ENCODE results near the gene CROCC2.

The CROCC2 gene

GRCh38 chr2:240988571-240989271 lies 82.6 kb downstream of the CROCC2 start:
- no peak for DNase-seq (ENCODE audit: low read depth)

DNA sequence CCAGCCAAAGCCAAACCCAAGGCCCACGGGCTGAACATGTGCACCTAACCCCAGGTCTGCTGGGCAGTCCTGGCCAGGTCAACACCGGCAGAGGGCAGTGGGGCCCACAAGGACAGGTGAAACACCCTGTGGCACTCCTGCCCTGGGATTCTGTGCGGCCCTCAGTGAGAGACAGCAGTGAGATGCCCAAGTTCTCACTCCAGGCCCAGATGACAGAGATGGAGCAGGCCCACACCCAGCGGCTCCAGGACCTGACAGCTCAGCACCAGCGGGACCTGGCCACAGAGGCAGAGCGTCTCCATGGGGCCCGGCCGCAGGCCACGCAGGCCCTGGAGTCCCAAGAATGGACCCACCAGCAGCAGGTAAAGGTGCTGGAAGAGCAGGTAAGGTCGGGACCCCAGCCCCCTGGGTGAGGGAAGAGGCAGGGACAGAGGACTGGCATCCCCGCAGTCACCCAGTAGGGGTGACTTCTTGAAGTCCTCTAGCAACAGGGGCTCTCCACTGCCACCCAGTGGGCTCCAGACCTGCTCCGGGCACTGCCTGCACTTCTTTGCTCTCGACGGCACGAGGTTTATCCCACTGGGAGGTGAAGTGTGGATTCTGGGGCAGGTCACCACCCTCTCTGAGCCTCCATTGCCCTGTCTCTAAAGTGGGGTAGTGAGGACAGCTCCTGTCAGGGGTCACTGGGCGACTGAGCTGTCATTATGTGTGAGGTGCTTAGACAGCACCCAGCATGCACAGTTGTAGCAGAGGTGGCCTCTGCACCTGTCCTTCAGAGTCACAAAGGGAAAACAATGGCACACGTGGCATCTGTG lies 83.5 kb downstream of the CROCC2 start:
- DNase-seq (ENCODE audit: low read depth), result no peak

- DNase-seq (ENCODE audit: low read depth), result no peak
Observed at GRCh38 chr2:240990266-240990529, 84.1 kb downstream of the CROCC2 start.

- no peak for DNase-seq (ENCODE audit: low read depth)
Observed at GRCh38 chr2:240990726-240991377, 84.7 kb downstream of the CROCC2 start.

GRCh38 chr2:240991378-240992263 lies 85.5 kb downstream of the CROCC2 start:
- peak; percentile 85 for DNase-seq (ENCODE audit: low read depth)

- DNase-seq (ENCODE audit: low read depth), result no peak
Observed at GRCh38 chr2:240992572-240993291, 86.6 kb downstream of the CROCC2 start.

DNA sequence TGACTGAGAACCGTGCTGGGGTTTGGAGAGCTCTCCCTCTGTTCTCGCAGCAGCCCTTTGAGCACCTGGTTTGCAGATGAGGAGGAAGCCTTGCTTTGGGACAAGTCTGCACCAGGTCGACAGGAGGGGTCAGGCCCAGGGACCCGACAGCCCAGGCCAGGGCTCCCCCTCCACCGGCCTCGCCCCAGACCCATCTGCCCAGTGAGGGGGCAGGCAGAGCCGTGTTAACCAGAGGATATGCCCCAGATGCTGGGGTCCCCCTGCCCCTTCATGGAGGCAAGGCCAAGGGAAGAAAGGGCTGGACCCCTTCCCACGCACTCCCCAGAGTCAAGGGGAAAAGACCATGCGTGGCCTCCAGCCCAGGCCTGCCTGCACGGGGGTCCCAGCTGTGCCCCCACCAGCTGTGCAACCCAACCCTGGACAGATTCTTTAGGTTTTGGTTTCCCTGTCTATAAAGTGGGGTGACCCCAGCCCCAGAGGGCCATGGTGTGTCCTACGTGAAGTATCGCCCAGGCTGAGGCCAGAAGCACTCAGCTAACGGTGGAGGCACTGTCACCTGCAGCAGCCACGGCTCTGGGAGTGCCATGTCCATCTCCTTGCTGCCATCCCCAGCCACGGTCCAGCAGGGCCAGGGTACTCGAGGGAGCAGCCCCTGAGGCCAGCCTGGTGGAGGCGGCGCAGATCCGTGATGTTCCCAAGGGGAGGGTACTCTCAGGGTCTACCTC lies 87.5 kb downstream of the CROCC2 start:
- DNase-seq (ENCODE audit: low read depth), result no peak

GRCh38 chr2:240994171-240994896 lies 88.2 kb downstream of the CROCC2 start:
- DNase-seq (ENCODE audit: low read depth), result no peak

GRCh38 chr2:240995041-240996021 lies 89.2 kb downstream of the CROCC2 start:
- DNase-seq (ENCODE audit: low read depth), result no peak

- no peak for DNase-seq (ENCODE audit: low read depth)
Observed at GRCh38 chr2:240996161-240996833, 90.2 kb downstream of the CROCC2 start.

- no peak for DNase-seq (ENCODE audit: low read depth)
Observed at GRCh38 chr2:240996834-240997140, 90.7 kb downstream of the CROCC2 start.

DNA sequence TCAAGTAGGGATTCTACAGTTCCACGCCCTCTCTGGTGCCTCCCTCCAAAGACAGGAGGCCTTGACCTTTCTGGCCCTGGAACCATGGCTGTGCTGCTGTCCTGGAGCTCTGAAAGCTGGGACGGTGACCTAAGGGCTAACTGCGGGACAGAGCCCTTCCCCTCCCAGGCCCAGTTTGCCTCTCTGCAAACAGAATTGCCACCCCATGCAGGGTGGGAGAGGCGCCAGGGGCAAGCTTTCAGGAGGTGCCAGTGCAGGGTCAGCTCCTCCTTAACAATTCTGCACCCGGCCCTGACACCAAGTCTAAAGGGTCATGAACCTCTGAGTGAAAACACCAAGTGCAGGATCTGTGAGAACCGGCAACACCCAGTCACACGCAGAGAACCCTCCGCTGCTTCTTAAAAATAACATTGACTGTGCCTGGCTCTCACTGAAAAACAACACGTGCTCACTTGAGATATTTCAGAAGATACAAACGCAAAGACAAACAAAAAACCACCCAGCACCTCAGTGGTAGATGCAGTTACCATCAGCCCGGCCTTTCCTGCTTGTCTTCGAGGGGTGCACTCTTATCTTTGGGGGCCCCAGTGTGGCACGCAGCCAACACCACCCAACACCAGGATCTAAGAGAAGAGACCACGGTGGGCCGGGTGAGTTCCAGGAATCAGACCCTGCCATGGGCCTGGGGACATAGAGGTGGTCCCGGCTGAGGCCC lies 91.2 kb downstream of the CROCC2 start:
- DNase-seq (ENCODE audit: low read depth), result no peak

DNA sequence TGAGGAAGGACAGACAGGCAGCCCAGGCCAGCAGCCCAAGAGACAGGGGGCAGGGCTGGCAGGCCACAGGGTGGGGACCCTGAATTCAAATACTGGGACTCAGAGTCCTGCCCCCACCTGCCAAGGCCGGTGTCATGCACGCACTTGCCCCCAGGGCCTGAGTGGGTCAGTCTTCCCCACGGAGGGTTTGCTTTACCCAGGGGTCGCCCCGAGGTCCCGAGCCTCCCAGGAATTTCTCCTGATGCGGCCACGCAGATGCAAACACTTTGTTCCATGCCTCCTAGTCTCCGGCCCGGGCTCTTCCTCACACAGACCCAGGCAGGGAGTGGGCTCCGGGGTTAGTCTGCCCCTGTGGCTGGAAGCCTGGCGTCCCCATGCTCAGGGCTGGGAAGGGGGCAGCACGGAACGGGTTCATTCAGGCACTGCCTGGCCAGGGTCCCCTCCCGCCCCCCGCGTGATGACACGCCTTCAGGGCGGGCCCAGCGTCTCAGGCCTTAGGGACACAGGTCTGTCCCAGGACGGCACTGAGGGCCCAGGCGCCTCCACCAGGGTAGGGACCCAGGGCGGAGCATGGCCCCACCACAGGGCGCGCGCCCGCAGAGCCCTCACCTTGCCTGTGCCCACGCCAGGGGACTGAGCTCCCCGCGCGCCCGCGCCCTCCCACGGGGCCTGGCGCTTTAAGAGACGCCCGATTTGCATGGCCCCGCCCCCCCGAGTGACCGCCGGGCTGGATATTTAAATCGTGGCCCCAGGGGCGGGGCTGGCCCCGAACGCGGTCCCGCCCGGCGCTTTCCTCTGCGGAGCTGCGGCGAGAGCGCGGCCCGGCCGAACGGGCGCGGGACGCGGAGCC lies 91.9 kb downstream of the CROCC2 start, which contains the start of gene SNED1:
TSS of gene SNED1 (plus strand) at position 763 of the 850 bp plus-strand sequence. CDS start 220 bp downstream, outside the sequence.
- peak; percentile 33 for DNase-seq (ENCODE audit: low read depth)

DNA sequence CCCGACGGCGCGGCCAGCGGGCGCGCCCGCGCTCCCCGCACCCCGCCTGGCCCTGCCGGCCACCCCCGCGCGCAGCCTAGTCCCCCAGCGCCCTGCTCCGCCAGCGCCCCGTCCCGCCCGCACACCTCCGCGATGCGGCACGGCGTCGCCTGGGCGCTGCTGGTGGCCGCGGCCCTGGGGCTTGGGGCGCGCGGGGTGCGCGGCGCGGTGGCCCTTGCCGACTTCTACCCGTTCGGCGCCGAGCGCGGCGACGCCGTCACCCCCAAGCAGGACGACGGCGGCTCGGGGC lies 92.5 kb downstream of the CROCC2 start:
- no peak for DNase-seq (ENCODE audit: low read depth)

- no peak for DNase-seq (ENCODE audit: low read depth)
Observed at GRCh38 chr2:240998995-240999791, 93.1 kb downstream of the CROCC2 start.

- DNase-seq (ENCODE audit: low read depth), result no peak
Observed at GRCh38 chr2:240999873-241000541, 93.9 kb downstream of the CROCC2 start.
